K562 (cell line): ENCODE data around the gene PRMT5. TPM values are rescaled to one million over a fixed set of nuclear protein-coding genes. Genes with fewer than 3 reads are reported as not detected.

ENCODE experiments used
- CREB1 ChIP-seq, 2 experiments: sonication (generic) in 1 of 2; formaldehyde crosslinking in 1 of 2; IDR thresholded peaks; 2 replicates each; pipeline versions ENCODE4 v1.6.1 to v1.8.0; 2012 to 2022; ENCODE audit warnings: inconsistent platforms in 1 of 2, mild to moderate bottlenecking in 1 of 2, missing genetic modification reagents in 1 of 2, moderate library complexity in 1 of 2
- DPF2 ChIP-seq: fragments of 450-650 bp; IDR thresholded peaks from 2 replicates; pipeline ENCODE4 v1.6.1; 2016
- EGR1 ChIP-seq: fragments of 450-650 bp; conservative IDR thresholded peaks from 2 replicates; pipeline ENCODE4 v1.6.1; 2017; ENCODE audit warnings: mild to moderate bottlenecking
- HLTF ChIP-seq: fragments of 450-650 bp; IDR thresholded peaks from 2 replicates; pipeline ENCODE4 v1.6.1; 2016
- HNRNPL ChIP-seq: fragments of 200-400 bp; formaldehyde crosslinking; IDR thresholded peaks from 2 replicates; pipeline ENCODE4 v1.6.1; 2017; ENCODE audit warnings: low read depth, mild to moderate bottlenecking, low read length
- SIN3B ChIP-seq: fragments of 450-650 bp; IDR thresholded peaks from 2 replicates; pipeline ENCODE4 v1.6.1; 2017; ENCODE audit warnings: low read depth, mild to moderate bottlenecking, moderate library complexity
- U2AF1 ChIP-seq: fragments of 200-400 bp; formaldehyde crosslinking; optimal IDR thresholded peaks from 2 replicates; pipeline ENCODE3; 2017; ENCODE audit warnings: mild to moderate bottlenecking, low read depth, low read length, moderate library complexity
- ZFX ChIP-seq: sonication (generic); formaldehyde crosslinking; IDR thresholded peaks from 2 replicates; pipeline ENCODE4 v1.8.0; 2022; ENCODE audit warnings: mild to moderate bottlenecking, missing genetic modification reagents, moderate library complexity
- ZNF354B ChIP-seq: fragments of 250-450 bp; sonication (Bioruptor Pico); IDR thresholded peaks from 2 replicates; pipeline ENCODE4 v1.4.0; 2020
- ZNF586 ChIP-seq: fragments of 450-650 bp; formaldehyde crosslinking; conservative IDR thresholded peaks from 2 replicates; pipeline ENCODE4 v1.4.0; 2020; ENCODE audit warnings: mild to moderate bottlenecking, moderate library complexity
- ZNF695 ChIP-seq: fragments of 450-650 bp; formaldehyde crosslinking; IDR thresholded peaks from 2 replicates; pipeline ENCODE4 v1.4.0; 2020; ENCODE audit warnings: mild to moderate bottlenecking, moderate library complexity
- polyA plus RNA-seq, 8 experiments: library from polyadenylated mRNA; depleted of rRNA in 4 of 8; stranded (reverse) in 5 of 8; unstranded in 3 of 8; fragments of >200 nt; fragmentation: Nextera tagmentation in 2 of 8; fragmentation: Illumina TruSeq in 1 of 8; extraction: Ambion mirVana in 2 of 8; extraction: Trizol in 1 of 8; gene quantifications; 2 replicates each; pipeline versions ENCODE4 v1.2.1 to v1.2.3, GENCODE V29; 2011 to 2014; ENCODE audit warnings: inconsistent platforms in 1 of 8, missing spikeins in 1 of 8
- total RNA-seq, 7 experiments: library from RNA; depleted of rRNA in 6 of 7; stranded (reverse); fragments of >200 nt in 6 of 7; fragmentation: Illumina TruSeq in 2 of 7; extraction: Trizol in 2 of 7; gene quantifications; 2 replicates each; pipeline versions ENCODE4 v1.2.1 to v1.2.3, GENCODE V29; 2011 to 2021; ENCODE audit warnings: low replicate concordance in 1 of 7
- TF ChIP-seq, protein P1 (sequence below): IDR thresholded peaks from 3 replicates; pipeline ENCODE4 v1.6.1; 2011; ENCODE audit warnings: borderline replicate concordance, mild to moderate bottlenecking; ENCODE audit not compliant: insufficient read length, insufficient read depth
- TF ChIP-seq, protein P2 (sequence below): fragments of 250-450 bp; sonication (Bioruptor Pico); IDR thresholded peaks from 2 replicates; pipeline ENCODE4 v1.8.0; 2021; ENCODE audit warnings: moderate library complexity, mild to moderate bottlenecking, inconsistent platforms
- TF ChIP-seq, protein P3 (sequence below): fragments of 450-650 bp; IDR thresholded peaks from 2 replicates; pipeline ENCODE4 v1.6.1; 2016
- TF ChIP-seq, protein P4 (sequence below), 2 experiments: IDR thresholded peaks in 1 of 2; conservative IDR thresholded peaks in 1 of 2; 2 replicates each; pipeline ENCODE4 v1.6.1; 2016; ENCODE audit warnings: low read depth in 2 of 2, mild to moderate bottlenecking in 1 of 2, missing compliant biosample characterization in 1 of 2, missing genetic modification characterization in 1 of 2, moderate library complexity in 1 of 2
- TF ChIP-seq, protein P5 (sequence below): fragments of 450-650 bp; IDR thresholded peaks from 2 replicates; pipeline ENCODE4 v1.6.1; 2018; ENCODE audit not compliant: partially characterized antibody

The PRMT5 gene
- total and polyA plus RNA-seq, 9 of the 15 experiments (the other 6 are each of a cell fraction or from before 2014, with no cell fraction given) = 114 to 552 (median 222) TPM

DNA sequence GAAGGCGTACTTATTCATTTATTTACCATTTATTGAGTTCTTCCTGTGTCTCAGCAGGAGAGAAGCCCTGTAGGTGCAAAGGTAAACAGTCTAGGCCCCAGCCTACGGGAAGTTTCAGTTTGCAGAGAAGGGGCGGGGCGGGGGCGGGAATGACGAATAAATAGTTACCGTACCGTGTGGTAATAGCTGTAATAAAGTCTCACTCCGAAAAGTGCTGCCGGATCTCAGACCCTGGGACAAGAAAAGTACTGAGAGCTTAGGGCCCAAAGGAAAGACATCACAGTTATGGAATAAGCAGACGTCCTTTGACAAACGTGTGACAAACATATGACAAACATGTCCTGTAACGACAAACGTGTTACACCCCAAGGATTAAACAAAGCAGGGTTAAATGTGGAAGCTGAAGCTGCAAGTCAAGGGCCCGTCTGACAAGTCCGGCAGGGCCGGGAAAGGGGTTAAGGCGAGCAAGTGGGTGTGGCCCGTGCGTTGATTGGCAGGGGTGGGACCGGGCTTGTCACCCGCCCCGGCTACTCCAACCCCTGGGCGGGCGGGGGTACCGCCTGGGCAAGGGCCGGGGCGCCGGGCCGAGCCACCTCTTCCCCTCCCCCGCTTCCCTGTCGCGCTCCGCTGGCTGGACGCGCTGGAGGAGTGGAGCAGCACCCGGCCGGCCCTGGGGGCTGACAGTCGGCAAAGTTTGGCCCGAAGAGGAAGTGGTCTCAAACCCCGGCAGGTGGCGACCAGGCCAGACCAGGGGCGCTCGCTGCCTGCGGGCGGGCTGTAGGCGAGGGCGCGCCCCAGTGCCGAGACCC, 57.7 kb downstream of the PRMT5 start, which contains the start of gene LRP10 (continued):
- TF ChIP-seq, protein P1, sequence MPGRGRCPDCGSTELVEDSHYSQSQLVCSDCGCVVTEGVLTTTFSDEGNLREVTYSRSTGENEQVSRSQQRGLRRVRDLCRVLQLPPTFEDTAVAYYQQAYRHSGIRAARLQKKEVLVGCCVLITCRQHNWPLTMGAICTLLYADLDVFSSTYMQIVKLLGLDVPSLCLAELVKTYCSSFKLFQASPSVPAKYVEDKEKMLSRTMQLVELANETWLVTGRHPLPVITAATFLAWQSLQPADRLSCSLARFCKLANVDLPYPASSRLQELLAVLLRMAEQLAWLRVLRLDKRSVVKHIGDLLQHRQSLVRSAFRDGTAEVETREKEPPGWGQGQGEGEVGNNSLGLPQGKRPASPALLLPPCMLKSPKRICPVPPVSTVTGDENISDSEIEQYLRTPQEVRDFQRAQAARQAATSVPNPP = no peak
- no peak for TF ChIP-seq ZNF695
- TF ChIP-seq HNRNPL = peak; percentile 98
- TF ChIP-seq ZNF586 (CRISPR knock-in tag) = no peak
- TF ChIP-seq, protein P2, sequence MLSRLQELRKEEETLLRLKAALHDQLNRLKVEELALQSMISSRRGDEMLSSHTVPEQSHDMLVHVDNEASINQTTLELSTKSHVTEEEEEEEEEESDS = no peak
- TF ChIP-seq SIN3B = no peak
- TF ChIP-seq CREB1 (IDR thresholded peaks at IDR 0.05) = 0 out of 2 replicates have a peak, but pooled peaks have one; percentile 21
- peak; percentile 48; the same call in 1 of the 2 replicates for TF ChIP-seq CREB1 (CRISPR knock-in tag; IDR thresholded peaks at IDR 0.05)
- peak; percentile 50; the same call in 1 of the 2 replicates for TF ChIP-seq DPF2
- peak; percentile 61 for TF ChIP-seq EGR1
- TF ChIP-seq, protein P3, sequence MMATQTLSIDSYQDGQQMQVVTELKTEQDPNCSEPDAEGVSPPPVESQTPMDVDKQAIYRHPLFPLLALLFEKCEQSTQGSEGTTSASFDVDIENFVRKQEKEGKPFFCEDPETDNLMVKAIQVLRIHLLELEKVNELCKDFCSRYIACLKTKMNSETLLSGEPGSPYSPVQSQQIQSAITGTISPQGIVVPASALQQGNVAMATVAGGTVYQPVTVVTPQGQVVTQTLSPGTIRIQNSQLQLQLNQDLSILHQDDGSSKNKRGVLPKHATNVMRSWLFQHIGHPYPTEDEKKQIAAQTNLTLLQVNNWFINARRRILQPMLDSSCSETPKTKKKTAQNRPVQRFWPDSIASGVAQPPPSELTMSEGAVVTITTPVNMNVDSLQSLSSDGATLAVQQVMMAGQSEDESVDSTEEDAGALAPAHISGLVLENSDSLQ = peak; percentile 99
- TF ChIP-seq ZFX (CRISPR knock-in tag) = peak; percentile 92
- TF ChIP-seq HLTF = 0 out of 2 replicates have a peak, but pooled peaks have one; percentile 49
- TF ChIP-seq, protein P4, sequence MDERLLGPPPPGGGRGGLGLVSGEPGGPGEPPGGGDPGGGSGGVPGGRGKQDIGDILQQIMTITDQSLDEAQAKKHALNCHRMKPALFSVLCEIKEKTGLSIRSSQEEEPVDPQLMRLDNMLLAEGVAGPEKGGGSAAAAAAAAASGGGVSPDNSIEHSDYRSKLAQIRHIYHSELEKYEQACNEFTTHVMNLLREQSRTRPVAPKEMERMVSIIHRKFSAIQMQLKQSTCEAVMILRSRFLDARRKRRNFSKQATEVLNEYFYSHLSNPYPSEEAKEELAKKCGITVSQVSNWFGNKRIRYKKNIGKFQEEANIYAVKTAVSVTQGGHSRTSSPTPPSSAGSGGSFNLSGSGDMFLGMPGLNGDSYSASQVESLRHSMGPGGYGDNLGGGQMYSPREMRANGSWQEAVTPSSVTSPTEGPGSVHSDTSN (CRISPR knock-in tag; IDR thresholded peaks at IDR 0.05; ENCODE audit: low read depth) = peak; percentile 92
- TF ChIP-seq, protein P4 (tag; conservative IDR thresholded peaks at IDR 0.05; ENCODE audit: low read depth) = peak; percentile 96
- TF ChIP-seq U2AF1 = peak; percentile 52
- TF ChIP-seq, protein P5, sequence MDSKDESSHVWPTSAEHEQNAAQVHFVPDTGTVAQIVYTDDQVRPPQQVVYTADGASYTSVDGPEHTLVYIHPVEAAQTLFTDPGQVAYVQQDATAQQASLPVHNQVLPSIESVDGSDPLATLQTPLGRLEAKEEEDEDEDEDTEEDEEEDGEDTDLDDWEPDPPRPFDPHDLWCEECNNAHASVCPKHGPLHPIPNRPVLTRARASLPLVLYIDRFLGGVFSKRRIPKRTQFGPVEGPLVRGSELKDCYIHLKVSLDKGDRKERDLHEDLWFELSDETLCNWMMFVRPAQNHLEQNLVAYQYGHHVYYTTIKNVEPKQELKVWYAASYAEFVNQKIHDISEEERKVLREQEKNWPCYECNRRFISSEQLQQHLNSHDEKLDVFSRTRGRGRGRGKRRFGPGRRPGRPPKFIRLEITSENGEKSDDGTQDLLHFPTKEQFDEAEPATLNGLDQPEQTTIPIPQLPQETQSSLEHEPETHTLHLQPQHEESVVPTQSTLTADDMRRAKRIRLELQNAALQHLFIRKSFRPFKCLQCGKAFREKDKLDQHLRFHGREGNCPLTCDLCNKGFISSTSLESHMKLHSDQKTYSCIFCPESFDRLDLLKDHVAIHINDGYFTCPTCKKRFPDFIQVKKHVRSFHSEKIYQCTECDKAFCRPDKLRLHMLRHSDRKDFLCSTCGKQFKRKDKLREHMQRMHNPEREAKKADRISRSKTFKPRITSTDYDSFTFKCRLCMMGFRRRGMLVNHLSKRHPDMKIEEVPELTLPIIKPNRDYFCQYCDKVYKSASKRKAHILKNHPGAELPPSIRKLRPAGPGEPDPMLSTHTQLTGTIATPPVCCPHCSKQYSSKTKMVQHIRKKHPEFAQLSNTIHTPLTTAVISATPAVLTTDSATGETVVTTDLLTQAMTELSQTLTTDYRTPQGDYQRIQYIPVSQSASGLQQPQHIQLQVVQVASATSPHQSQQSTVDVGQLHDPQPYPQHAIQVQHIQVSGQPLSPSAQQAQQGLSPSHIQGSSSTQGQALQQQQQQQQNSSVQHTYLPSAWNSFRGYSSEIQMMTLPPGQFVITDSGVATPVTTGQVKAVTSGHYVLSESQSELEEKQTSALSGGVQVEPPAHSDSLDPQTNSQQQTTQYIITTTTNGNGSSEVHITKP = peak; percentile 91
- TF ChIP-seq ZNF354B (CRISPR knock-in tag) = no peak
